Activated T-cell treated with anti-CD3 and anti-CD28 coated beads for 4 hours (primary cell): ENCODE data around the gene UBE2Q2.
A peak's percentile ranks its signal among the peaks of the same experiment; 100 is the strongest.
"Not testable (repeated sequence)": the region's sequence is repeated elsewhere in the genome, so short reads cannot be mapped to it uniquely, and the experiment has no call there.

Experiments
- DNase-seq: peaks from one replicate; pipeline ENCODE4 v3.0.0-alpha.2; 2020

The UBE2Q2 gene

GRCh38 chr15:75827691-75828090, 15.6 kb upstream of the UBE2Q2 start:
- DNase-seq = no peak

GRCh38 chr15:75828429-75828828, 14.8 kb upstream of the UBE2Q2 start:
- DNase-seq = no peak

GRCh38 chr15:75830910-75831805, 12.1 kb upstream of the UBE2Q2 start:
- DNase-seq = no peak

GRCh38 chr15:75831806-75832102, 11.5 kb upstream of the UBE2Q2 start:
- DNase-seq = no peak

- DNase-seq = no peak
These were observed 11.1 kb upstream of the UBE2Q2 start for GRCh38 chr15:75832114-75832513.

GRCh38 chr15:75834021-75834420, 9.2 kb upstream of the UBE2Q2 start:
- no peak for DNase-seq

- DNase-seq = no peak
These were observed 7.0 kb upstream of the UBE2Q2 start for GRCh38 chr15:75835990-75836958.

GRCh38 chr15:75836959-75837334, 6.3 kb upstream of the UBE2Q2 start:
- DNase-seq = peak; percentile 11

GRCh38 chr15:75840659-75841058, 2.6 kb upstream of the UBE2Q2 start:
- no peak for DNase-seq

GRCh38 chr15:75841626-75842025, 1.6 kb upstream of the UBE2Q2 start:
- no peak for DNase-seq

- DNase-seq = peak; percentile 28
These were observed 683 bp downstream of the UBE2Q2 start for GRCh38 chr15:75843678-75844581.

- no peak for DNase-seq
These were observed 1.5 kb downstream of the UBE2Q2 start for GRCh38 chr15:75844629-75845335.

- DNase-seq = no peak
These were observed 5.9 kb downstream of the UBE2Q2 start for GRCh38 chr15:75849167-75849566.

- no peak for DNase-seq
These were observed 7.5 kb downstream of the UBE2Q2 start for GRCh38 chr15:75850708-75851107.

GRCh38 chr15:75851566-75851965, 8.3 kb downstream of the UBE2Q2 start:
- DNase-seq = not testable (repeated sequence)

GRCh38 chr15:75857886-75858285, 14.6 kb downstream of the UBE2Q2 start:
- DNase-seq = no peak

GRCh38 chr15:75861750-75862402, 18.6 kb downstream of the UBE2Q2 start:
- DNase-seq = no peak

GRCh38 chr15:75862796-75863195, 19.5 kb downstream of the UBE2Q2 start:
- DNase-seq = no peak

- no peak for DNase-seq
These were observed 21.2 kb downstream of the UBE2Q2 start for GRCh38 chr15:75864213-75865059.

GRCh38 chr15:75866045-75866444, 22.8 kb downstream of the UBE2Q2 start:
- DNase-seq = not testable (repeated sequence)

GRCh38 chr15:75866916-75867315, 23.7 kb downstream of the UBE2Q2 start:
- DNase-seq = no peak
